Fibroblast of lung (primary cell): ENCODE data around the gene ZNF541. TPM values are rescaled to one million over a fixed set of nuclear protein-coding genes. Genes with fewer than 3 reads are reported as not detected.
"Not testable (repeated sequence)": the region's sequence is repeated elsewhere in the genome, so short reads cannot be mapped to it uniquely, and the experiment has no call there.

Experiments
- DNase-seq, 2 donors: peaks; one replicate each; pipeline versions ENCODE4 v3.0.0 to v3.0.0-alpha.2; 2010; ENCODE audit warnings: low read depth in 2 of 2
- H2AFZ ChIP-seq: 2 replicates; pipeline ENCODE4 v1.5.1; 2012; ENCODE audit warnings: low read length, control low read depth, inconsistent platforms
- H3K27ac ChIP-seq: 2 replicates; pipeline ENCODE4 v1.5.1; 2011; ENCODE audit warnings: low read length, control low read depth; ENCODE audit not compliant: insufficient read depth
- H3K27me3 ChIP-seq: 2 replicates; pipeline ENCODE4 v1.5.1; 2011; ENCODE audit warnings: mild to moderate bottlenecking, low read length; ENCODE audit not compliant: control insufficient read depth, insufficient read depth
- H3K36me3 ChIP-seq: 2 replicates; pipeline ENCODE4 v1.5.1; 2011; ENCODE audit warnings: low read length; ENCODE audit not compliant: control insufficient read depth, insufficient read depth
- H3K4me1 ChIP-seq: 2 replicates; pipeline ENCODE4 v1.5.1; 2011; ENCODE audit warnings: low read length; ENCODE audit not compliant: control insufficient read depth, insufficient read depth; ENCODE audit errors: extremely low read depth
- H3K4me2 ChIP-seq: 2 replicates; pipeline ENCODE4 v1.5.1; 2011; ENCODE audit warnings: low read length, control low read depth; ENCODE audit not compliant: insufficient read depth; ENCODE audit errors: extremely low read depth
- H3K4me3 ChIP-seq, 4 experiments: fragments of 200-600 bp in 1 of 4; sonication (generic) in 1 of 4; replicated peaks in 1 of 4; 2 replicates each; pipeline ENCODE4 v1.5.1; 2011 to 2016; ENCODE audit warnings: low read length in 4 of 4, low read depth in 3 of 4, mild to moderate bottlenecking in 3 of 4, control low read depth in 2 of 4, inconsistent platforms in 1 of 4, mixed read lengths in 1 of 4; ENCODE audit not compliant: insufficient read depth in 1 of 4; ENCODE audit errors: control extremely low read depth in 1 of 4
- H3K79me2 ChIP-seq: 2 replicates; pipeline ENCODE4 v1.5.1; 2012; ENCODE audit warnings: mild to moderate bottlenecking, low read length, inconsistent platforms; ENCODE audit not compliant: control insufficient read depth, insufficient read depth
- H3K9ac ChIP-seq: 2 replicates; pipeline ENCODE4 v1.5.1; 2011; ENCODE audit warnings: mild to moderate bottlenecking, low read length, control low read depth; ENCODE audit not compliant: insufficient read depth
- H3K9me3 ChIP-seq: 2 replicates; pipeline ENCODE4 v1.5.1; 2012; ENCODE audit warnings: low read depth, low read length; ENCODE audit not compliant: control insufficient read depth, insufficient read depth
- H4K20me1 ChIP-seq: 2 replicates; pipeline ENCODE4 v1.5.1; 2011; ENCODE audit warnings: low read length; ENCODE audit not compliant: control insufficient read depth, insufficient read depth; ENCODE audit errors: extremely low read depth
- EZH2 ChIP-seq: IDR thresholded peaks from 2 replicates; pipeline ENCODE4 v1.5.1; 2012; ENCODE audit warnings: low read length, control low read depth, mild to moderate bottlenecking; ENCODE audit errors: missing control alignments
- polyA plus RNA-seq, 2 donors: library from polyadenylated mRNA; depleted of rRNA in 1 of 2; stranded (reverse) in 1 of 2; unstranded in 1 of 2; fragments of >200 nt; gene quantifications; 2 replicates each; pipeline ENCODE4 v1.2.1, GENCODE V29; 2011 to 2012; ENCODE audit warnings: missing spikeins in 1 of 2
- total RNA-seq: library from RNA; depleted of rRNA; stranded (reverse); fragments of >200 nt; gene quantifications from 2 replicates; pipeline ENCODE4 v1.2.1, GENCODE V29; 2014
- TF ChIP-seq, protein P1 (sequence below), 2 donors: IDR thresholded peaks in 1 of 2; conservative IDR thresholded peaks in 1 of 2; 1 replicate in 1 of 2; 2 replicates in 1 of 2; pipeline ENCODE4 v1.5.1; 2011 to 2012; ENCODE audit warnings: low read length in 2 of 2, control low read depth in 1 of 2, inconsistent platforms in 1 of 2, low read depth in 1 of 2, mild to moderate bottlenecking in 1 of 2

Gene ZNF541
- total and polyA plus RNA-seq, 2 donors (not counting 1 experiment from before 2014, with no cell fraction given), result 0.02 to 0.17 TPM

DNA sequence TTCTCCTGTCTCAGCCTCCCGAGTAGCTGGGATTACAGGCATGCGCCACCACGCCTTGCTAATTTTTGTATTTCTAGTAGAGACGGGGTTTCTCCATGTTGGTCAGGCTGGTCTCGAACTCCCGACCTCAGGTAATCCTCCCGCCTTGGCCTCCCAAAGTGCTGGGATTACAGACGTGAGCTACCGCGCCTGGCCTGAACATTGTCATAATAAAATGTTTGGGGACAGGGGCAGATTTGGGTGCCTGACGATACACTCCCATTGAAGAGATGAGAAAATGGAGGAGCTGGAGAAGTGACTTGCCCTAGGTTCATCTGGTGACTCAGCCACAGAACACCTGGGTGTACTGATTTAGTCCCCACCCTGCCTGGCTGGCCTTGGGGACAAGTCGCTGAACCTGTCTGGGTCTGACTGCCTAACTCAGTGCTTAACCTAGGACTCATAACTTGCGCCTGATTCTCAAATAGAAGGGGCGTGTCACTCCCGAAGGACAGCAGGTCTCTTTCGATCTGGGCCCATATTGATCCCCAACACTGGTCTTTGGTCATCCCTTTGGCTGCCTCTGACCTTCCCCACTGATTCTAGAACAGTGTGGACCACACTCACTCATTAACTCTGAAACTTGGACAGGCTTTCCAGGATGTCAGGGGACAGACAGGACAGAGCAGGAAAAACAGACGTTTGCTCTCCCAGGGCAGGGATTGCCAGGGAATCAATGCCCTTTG lies 28.4 kb upstream of the ZNF541 start:
- H4K20me1 ChIP-seq, result no peaks in the 10 kb centered on the region
- no peak for DNase-seq
- no peaks in the 10 kb centered on the region for H3K36me3 ChIP-seq
- peak overlapping the region; percentile 5 for H3K4me2 ChIP-seq
- no peak overlapping the region for H2AFZ ChIP-seq
- peak overlapping the region in 1 of 4 experiments; percentile 68 for H3K4me3 ChIP-seq
- H3K9me3 ChIP-seq, result no peaks in the 10 kb centered on the region
- H3K9ac ChIP-seq, result no peak overlapping the region
- H3K27ac ChIP-seq, result peak overlapping the region; percentile 42
- no peaks in the 10 kb centered on the region for H3K79me2 ChIP-seq
- H3K4me1 ChIP-seq, result peaks cover 6% of the 10 kb centered on the region
- no peak for TF ChIP-seq EZH2
- TF ChIP-seq, protein P1, sequence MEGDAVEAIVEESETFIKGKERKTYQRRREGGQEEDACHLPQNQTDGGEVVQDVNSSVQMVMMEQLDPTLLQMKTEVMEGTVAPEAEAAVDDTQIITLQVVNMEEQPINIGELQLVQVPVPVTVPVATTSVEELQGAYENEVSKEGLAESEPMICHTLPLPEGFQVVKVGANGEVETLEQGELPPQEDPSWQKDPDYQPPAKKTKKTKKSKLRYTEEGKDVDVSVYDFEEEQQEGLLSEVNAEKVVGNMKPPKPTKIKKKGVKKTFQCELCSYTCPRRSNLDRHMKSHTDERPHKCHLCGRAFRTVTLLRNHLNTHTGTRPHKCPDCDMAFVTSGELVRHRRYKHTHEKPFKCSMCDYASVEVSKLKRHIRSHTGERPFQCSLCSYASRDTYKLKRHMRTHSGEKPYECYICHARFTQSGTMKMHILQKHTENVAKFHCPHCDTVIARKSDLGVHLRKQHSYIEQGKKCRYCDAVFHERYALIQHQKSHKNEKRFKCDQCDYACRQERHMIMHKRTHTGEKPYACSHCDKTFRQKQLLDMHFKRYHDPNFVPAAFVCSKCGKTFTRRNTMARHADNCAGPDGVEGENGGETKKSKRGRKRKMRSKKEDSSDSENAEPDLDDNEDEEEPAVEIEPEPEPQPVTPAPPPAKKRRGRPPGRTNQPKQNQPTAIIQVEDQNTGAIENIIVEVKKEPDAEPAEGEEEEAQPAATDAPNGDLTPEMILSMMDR (conservative IDR thresholded peaks at IDR 0.05 in 1 of 2, IDR thresholded peaks at IDR 0.05 in 1 of 2; ENCODE audit: low read depth in 1 of 2, low read length in 2 of 2), result no peak
- no peaks in the 10 kb centered on the region for H3K27me3 ChIP-seq

DNA sequence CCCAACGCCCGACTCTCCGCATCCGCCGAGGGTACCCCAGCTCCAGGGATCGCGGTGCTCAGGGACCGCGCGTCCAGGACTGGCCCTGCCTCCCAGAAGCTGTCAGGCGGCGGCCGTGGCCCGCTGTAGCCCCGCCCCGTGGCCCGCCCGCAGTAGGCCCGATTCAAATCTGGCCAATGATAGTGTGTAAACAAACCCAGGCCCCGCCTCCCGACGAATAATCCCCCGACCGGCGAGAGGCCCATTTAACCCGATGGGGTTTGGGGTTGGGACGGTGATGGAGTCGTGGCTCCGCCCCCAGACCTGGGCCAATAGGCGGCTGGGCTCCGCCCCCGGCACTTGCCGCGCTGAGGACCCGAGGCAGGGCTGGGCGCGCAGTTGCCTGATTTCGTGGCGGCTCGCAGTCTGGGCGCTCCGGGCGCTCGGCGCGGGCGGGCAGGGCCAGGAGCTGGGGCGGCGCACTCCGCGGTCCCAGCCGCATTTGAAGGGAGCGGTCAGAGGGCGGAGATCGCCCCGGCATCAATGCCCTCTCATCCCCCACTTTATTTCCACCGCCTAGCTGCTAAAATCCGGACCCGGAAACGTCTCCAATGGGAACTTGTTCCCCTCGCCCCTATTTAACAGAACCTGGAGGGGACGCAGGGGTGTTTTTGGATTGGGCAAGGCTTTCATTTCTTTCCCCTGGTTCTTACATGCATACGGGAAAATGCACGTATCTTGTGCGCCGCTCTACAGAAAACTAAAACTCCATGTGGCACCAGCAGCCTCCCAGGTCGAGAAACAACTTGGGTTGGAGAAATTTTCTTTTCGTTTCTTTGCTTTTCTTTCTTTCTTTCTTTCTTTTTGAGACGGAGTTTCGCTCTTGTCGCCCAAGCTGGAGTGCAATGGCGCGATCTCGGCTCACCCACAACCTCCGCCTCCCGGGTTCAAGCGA lies 27.6 kb upstream of the ZNF541 start:
- H3K4me1 ChIP-seq, result peaks cover 6% of the 10 kb centered on the region
- peak; percentile 98 for DNase-seq
- peak overlapping the region; percentile 2 for H2AFZ ChIP-seq
- H3K27ac ChIP-seq, result peak overlapping the region; percentile 74
- peak overlapping the region; percentile 66 for H3K4me2 ChIP-seq
- no peaks in the 10 kb centered on the region for H3K27me3 ChIP-seq
- H3K4me3 ChIP-seq, result peak overlapping the region; percentile 29 to 83 (median 59)
- no peaks in the 10 kb centered on the region for H4K20me1 ChIP-seq
- TF ChIP-seq EZH2, result no peak
- TF ChIP-seq, protein P1 (conservative IDR thresholded peaks at IDR 0.05 in 1 of 2, IDR thresholded peaks at IDR 0.05 in 1 of 2; ENCODE audit: low read depth in 1 of 2, low read length in 2 of 2), result no peak
- peak overlapping the region; percentile 49 for H3K9ac ChIP-seq
- no peaks in the 10 kb centered on the region for H3K36me3 ChIP-seq
- no peaks in the 10 kb centered on the region for H3K9me3 ChIP-seq
- no peaks in the 10 kb centered on the region for H3K79me2 ChIP-seq

DNA sequence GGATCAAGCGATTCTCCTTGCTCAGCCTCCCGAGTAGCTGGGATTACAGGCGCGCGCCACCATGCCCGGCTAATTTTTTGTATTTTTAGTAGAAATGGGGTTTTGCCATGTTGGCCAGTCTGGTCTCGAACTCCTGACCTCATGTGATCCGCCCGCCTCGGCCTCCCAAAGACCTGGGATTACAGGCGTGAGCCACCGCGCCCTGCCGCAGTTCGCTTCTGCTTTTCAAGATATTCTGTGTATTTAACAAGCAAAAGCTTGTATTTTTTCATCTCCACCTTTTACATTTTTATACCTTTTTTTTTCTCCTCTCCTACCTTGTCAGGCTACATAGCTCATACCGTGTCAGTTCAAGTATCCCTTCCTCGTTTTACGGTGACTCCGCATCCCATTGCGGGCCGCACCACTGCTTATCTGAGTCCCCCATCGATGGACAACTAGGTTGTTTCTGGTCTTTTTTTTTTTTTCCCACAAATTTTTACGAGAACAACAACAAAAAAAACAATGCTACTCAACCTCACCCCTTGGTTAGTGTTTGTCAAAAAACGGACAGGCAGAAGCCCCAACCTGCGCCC lies 26.8 kb upstream of the ZNF541 start:
- H2AFZ ChIP-seq, H3K79me2 ChIP-seq, H4K20me1 ChIP-seq, H3K4me1 ChIP-seq, H3K9me3 ChIP-seq, H3K27me3 ChIP-seq, H3K36me3 ChIP-seq, DNase-seq: not testable (repeated sequence)
- Histone ChIP-seq H3K4me3 (peak overlapping the region; percentile 29 to 72 (median 59)), H3K9ac (peak overlapping the region; percentile 49), H3K4me2 (peak overlapping the region; percentile 98), H3K27ac (peak overlapping the region; percentile 74)
